Subcutaneous abdominal adipose tissue (tissue), 5 donors: Measurements from ENCODE around the gene ZDHHC14.

Source experiments
- H3K27ac ChIP-seq: one replicate; pipeline ENCODE4 v1.7.0; 2013; ENCODE audit warnings: low read depth, mild to moderate bottlenecking, inconsistent platforms, low read length, moderate library complexity
- H3K27me3 ChIP-seq, 5 donors: one replicate each; pipeline ENCODE4 v1.7.0; 2013; ENCODE audit warnings: low read length in 5 of 5, inconsistent platforms in 1 of 5; ENCODE audit not compliant: control insufficient read depth in 5 of 5, insufficient read depth in 4 of 5
- H3K36me3 ChIP-seq, 5 donors: one replicate each; pipeline ENCODE4 v1.7.0; 2013; ENCODE audit warnings: low read length in 5 of 5; ENCODE audit not compliant: control insufficient read depth in 5 of 5, insufficient read depth in 5 of 5
- H3K4me1 ChIP-seq, 5 donors: one replicate each; pipeline ENCODE4 v1.7.0; 2013; ENCODE audit warnings: low read length in 5 of 5, mild to moderate bottlenecking in 3 of 5, moderate library complexity in 1 of 5; ENCODE audit not compliant: control insufficient read depth in 5 of 5, insufficient read depth in 5 of 5
- H3K4me3 ChIP-seq, 5 donors: one replicate each; pipeline ENCODE4 v1.7.0; 2013; ENCODE audit warnings: low read length in 5 of 5, low read depth in 1 of 5
- H3K9ac ChIP-seq, 5 donors: one replicate each; pipeline ENCODE4 v1.7.0; 2013; ENCODE audit warnings: low read length in 5 of 5, mild to moderate bottlenecking in 4 of 5, moderate library complexity in 3 of 5
- H3K9me3 ChIP-seq, 5 donors: one replicate each; pipeline ENCODE4 v1.7.0; 2013; ENCODE audit warnings: low read length in 5 of 5; ENCODE audit not compliant: control insufficient read depth in 5 of 5
- donor health status: healthy.
- donor health status: healthy.
- donor health status: healthy.
- donor health status: healthy.
- donor health status: healthy.

ZDHHC14 gene

DNA sequence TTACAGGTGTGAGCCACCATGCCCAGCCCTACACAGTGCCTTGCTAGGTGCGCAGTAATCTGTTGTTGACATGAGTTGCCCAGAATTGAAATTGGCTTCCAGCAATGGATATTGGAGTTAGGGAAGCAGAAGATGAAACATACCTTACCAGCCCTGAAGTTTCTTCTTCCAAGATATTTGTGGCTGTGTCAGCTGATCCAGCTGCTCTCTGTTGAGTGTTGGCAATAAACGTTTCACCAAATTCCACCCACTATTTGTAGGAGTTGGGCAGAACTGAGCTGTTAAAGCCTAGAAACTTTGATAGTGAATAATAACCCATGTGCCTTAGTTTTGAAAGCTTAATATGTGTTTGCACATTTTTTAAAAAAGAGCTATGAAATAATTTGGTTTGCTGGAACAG lies 223.8 kb downstream of the ZDHHC14 start:
- peaks cover 0 to 5% (median 0%) of the 10 kb centered on the region in 5 donors for H3K36me3 ChIP-seq
- no peak overlapping the region for H3K4me3 ChIP-seq
- H3K27me3 ChIP-seq = no peaks in the 10 kb centered on the region
- no peaks in the 10 kb centered on the region for H3K9me3 ChIP-seq
- peaks cover 0 to 10% (median 4%) of the 10 kb centered on the region in 5 donors for H3K4me1 ChIP-seq
- no peak overlapping the region for H3K27ac ChIP-seq
- no peak overlapping the region for H3K9ac ChIP-seq

DNA sequence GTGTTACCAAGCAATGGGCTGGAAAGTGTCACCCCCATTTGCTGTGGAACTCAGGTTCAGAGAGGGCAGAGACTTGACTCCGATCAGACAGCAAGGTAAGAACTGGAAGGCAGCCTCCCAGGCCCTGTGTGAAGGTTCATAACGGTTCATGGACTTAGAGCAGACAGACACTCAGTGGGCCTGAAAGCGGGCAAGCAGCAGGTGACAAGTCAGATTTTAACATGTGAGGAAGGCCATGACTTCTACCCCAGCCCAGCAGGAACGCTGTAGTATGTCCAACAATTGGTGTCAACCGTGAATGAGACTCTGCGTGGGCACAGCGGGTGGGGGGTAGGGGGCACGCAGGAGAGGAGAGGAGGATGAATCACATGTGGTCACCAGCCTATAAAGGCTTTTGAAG lies 224.5 kb downstream of the ZDHHC14 start:
- H3K27me3 ChIP-seq = no peaks in the 10 kb centered on the region
- H3K9me3 ChIP-seq = no peaks in the 10 kb centered on the region
- no peak overlapping the region for H3K4me3 ChIP-seq
- no peak overlapping the region for H3K9ac ChIP-seq
- H3K27ac ChIP-seq = no peak overlapping the region
- H3K4me1 ChIP-seq = peaks cover 0 to 10% (median 4%) of the 10 kb centered on the region in 5 donors
- H3K36me3 ChIP-seq = peaks cover 0 to 5% (median 0%) of the 10 kb centered on the region in 5 donors

DNA sequence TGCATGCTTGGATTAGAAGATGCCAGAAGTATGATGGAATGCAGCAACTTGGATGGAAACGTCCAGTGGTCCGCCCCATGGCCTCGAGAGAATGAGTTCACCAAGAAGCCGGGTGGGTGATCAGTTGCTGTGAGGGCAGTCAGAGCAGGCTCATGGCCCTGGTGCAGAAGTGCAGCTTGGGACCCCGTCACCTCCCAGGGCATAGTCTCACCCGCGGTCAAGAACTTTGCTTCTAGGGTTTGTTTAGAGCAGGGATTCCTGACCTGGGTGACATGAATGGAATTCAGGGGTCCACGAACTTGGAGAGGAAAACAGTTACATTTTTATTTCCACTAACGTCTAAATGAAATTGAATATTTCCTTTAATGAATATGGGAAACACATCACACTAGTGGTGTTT lies 225.5 kb downstream of the ZDHHC14 start:
- Histone ChIP-seq H3K4me3 (no peak overlapping the region), H3K27me3 (no peaks in the 10 kb centered on the region), H3K36me3 (peaks cover 0 to 5% (median 0%) of the 10 kb centered on the region in 5 donors), H3K9ac (no peak overlapping the region), H3K27ac (no peak overlapping the region), H3K4me1 (peaks cover 0 to 10% (median 4%) of the 10 kb centered on the region in 5 donors), H3K9me3 (no peaks in the 10 kb centered on the region)

DNA sequence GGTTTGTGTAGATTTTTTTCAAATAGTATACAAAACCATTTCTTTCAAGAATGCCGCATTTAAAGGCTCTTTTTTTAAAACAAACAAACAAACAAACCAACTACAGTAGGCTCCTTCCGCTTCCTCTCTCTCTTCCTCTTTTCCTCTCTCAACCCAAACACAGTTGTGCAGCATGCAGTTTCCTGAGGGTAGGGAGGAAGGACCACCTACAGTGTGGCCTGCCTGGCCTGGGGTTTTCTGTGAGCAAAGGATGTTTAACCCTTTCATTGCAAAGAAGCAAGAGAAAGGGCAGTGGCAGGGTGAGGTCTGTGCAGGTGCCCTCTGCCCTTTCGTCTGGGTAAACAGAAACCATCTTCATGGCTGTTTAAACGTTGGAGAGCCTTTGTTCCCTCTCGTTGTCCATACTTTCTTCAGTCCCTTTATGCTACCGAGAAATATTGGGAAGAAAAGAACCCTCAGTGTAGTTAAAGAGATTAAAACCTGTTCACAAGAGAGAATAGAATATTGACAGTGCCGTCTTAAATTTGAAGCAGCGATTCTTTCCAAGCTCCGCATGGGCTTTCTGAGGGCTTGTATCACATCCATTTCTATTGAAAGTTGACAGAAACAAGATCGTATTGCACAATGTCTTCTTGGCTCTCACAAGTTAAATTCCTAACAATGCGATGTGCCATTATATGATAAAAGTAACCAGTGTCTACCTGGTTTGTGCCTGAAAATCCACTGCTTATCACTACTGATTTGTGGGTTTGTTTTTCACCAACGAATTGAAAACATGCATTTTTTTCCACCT lies 226.5 kb downstream of the ZDHHC14 start:
- no peaks in the 10 kb centered on the region for H3K9me3 ChIP-seq
- no peaks in the 10 kb centered on the region for H3K27me3 ChIP-seq
- H3K27ac ChIP-seq = no peak overlapping the region
- no peak overlapping the region for H3K9ac ChIP-seq
- H3K4me1 ChIP-seq = peaks cover 0 to 10% (median 4%) of the 10 kb centered on the region in 5 donors
- peaks cover 0 to 5% (median 0%) of the 10 kb centered on the region in 5 donors for H3K36me3 ChIP-seq
- H3K4me3 ChIP-seq = no peak overlapping the region

DNA sequence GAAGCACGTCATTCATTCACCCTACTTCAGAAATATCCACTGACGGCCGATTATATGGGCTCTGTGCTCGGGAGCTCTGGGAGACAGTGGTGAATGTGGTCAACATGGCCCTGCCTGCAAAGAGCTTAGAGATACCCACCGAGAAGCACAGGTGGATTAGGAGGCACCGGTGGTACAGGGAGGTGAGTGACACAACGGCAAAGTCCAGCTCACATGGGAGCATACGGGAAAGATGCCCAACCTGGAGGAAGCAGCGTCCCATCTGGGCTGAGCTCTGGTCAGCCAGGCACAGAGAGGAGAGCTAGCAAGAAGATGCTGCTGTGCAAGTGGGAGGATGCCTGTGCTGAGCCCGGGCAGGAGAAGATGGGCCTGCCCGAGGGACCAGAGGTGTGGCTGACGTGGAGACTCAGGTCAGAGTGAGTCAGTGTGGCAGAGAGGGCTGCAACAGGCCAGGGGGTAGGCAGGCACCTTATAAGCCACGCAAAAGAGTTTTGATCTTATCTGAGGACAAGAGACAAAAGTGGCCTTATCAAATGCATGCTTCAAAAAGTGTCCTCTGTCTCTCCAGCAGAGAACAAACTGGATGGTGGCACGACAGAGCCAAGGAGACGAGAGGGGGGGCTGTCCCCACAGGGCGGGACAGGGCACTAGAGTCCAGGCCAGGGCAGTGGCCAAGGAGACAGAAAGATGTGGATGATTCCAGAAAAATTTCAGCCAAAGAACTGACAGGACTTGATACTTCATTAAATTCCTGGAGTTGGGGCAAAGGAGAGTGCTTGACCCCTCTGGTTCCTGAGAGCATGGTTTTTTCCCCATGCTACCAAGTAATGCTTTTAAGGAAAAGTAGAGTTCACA lies 227.5 kb downstream of the ZDHHC14 start:
- H3K4me1 ChIP-seq = peaks cover 0 to 10% (median 4%) of the 10 kb centered on the region in 5 donors
- H3K9ac ChIP-seq = no peak overlapping the region
- no peaks in the 10 kb centered on the region for H3K27me3 ChIP-seq
- H3K36me3 ChIP-seq = no peaks in the 10 kb centered on the region
- H3K27ac ChIP-seq = no peak overlapping the region
- H3K4me3 ChIP-seq = no peak overlapping the region
- no peaks in the 10 kb centered on the region for H3K9me3 ChIP-seq

DNA sequence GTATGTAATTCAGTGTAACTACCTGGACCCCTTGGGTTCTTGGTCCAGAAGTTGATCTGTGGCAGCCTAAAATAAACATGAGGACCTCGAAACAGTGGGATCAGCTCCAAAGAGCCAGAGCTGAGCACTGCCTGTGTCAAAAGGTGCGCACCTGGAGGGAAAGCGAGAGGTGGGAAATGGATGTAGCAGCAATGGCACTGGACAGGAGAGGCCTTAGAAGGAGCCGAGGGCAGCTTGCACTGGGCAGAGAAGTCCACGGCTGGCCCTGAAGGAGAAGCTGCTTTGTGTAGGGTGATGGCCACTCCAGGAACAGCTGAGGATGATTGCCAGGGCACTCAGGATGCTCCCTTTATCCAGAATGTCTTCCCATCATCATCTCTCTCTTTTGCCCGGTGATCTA lies 228.1 kb downstream of the ZDHHC14 start:
- Histone ChIP-seq H3K27ac (no peak overlapping the region), H3K4me3 (no peak overlapping the region), H3K9me3 (no peaks in the 10 kb centered on the region), H3K36me3 (no peaks in the 10 kb centered on the region), H3K9ac (no peak overlapping the region), H3K4me1 (peaks cover 0 to 13% (median 8%) of the 10 kb centered on the region in 5 donors), H3K27me3 (no peaks in the 10 kb centered on the region)

DNA sequence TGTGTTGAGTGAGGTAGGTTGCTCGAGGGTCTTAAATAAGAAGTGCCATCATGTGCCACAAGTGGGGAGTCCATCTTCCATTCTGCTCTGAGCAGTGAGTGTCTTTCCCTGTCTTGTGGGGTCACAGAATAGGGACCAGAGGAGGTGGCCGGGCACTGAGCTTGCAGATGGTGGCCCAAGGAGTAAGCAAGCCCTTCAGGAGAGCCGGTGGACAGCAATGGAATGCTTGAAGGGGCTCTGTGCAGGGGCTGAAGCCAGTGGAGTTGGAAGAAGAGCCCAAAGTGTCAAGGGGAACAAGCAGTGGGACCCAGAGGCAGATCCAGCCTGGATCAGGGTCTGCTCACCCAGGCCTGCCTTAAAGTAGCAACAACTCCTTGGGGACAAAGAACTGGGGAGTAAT lies 228.6 kb downstream of the ZDHHC14 start:
- Histone ChIP-seq H3K4me3 (no peak overlapping the region), H3K9me3 (no peaks in the 10 kb centered on the region), H3K27ac (no peak overlapping the region), H3K4me1 (peaks cover 1 to 17% (median 13%) of the 10 kb centered on the region in 5 donors), H3K27me3 (no peaks in the 10 kb centered on the region), H3K36me3 (no peaks in the 10 kb centered on the region), H3K9ac (no peak overlapping the region)

DNA sequence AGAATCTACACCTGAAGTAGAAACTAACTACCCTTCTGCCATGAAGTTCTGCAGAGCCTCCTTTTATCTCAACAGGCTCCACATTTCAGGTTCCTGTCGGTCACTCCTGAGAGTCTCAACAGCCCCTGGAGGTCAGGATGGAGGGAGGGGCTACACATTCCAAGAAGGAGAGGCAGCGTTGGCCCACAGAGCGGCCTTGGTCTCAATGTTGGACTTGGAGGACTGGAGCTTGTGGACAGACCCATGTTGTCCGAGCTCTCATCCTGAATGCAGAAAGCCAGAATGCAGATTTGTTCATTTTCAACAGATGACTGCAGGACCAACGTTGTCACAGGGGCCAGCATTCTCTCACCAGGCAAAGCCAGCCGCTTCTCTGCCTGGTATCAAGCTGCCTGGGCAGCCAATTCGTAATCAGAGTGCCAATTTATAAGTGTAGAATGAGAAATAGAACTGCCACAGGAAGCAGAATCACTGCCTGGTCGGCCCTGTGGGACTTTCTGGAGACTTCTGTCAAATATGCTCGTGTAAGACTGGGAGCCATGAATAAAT lies 229.5 kb downstream of the ZDHHC14 start:
- no peak overlapping the region for H3K9ac ChIP-seq
- H3K4me1 ChIP-seq = peaks cover 1 to 27% (median 18%) of the 10 kb centered on the region in 5 donors

DNA sequence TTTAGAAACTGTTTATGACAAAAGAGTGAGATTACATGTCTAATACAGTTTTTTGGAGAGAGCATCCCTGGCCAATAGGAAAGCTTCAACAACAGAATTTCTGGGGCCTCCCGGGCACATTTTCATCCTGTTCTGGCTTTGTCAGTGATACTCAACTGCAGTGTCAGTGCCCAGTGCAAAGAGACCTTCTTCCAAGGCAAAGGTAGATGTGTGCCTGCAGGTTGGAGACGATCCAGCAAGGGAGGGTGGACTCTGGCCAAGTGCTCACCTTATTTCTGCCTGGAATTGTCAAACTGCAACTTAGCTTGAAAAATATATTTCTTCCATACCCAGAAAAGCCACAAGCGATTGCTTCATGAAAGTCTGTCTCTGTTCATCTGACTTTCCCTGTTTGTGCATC lies 230.4 kb downstream of the ZDHHC14 start:
- H3K27ac ChIP-seq = no peak overlapping the region

More for the DNA sequence above, 229.5 kb downstream of the ZDHHC14 start:
- Histone ChIP-seq H3K36me3 (no peaks in the 10 kb centered on the region), H3K27me3 (no peaks in the 10 kb centered on the region), H3K9me3 (no peaks in the 10 kb centered on the region), H3K27ac (no peak overlapping the region), H3K4me3 (no peak overlapping the region)

More for the DNA sequence above, 230.4 kb downstream of the ZDHHC14 start:
- H3K27me3 ChIP-seq = no peaks in the 10 kb centered on the region
- H3K36me3 ChIP-seq = no peaks in the 10 kb centered on the region
- H3K4me3 ChIP-seq = no peak overlapping the region
- H3K9ac ChIP-seq = no peak overlapping the region
- H3K9me3 ChIP-seq = no peaks in the 10 kb centered on the region
- peaks cover 1 to 31% (median 20%) of the 10 kb centered on the region in 5 donors for H3K4me1 ChIP-seq
